Panc1 (cell line): Measurements from ENCODE around the gene CDK18.

ENCODE experiments used
- POLR2AphosphoS5 ChIP-seq: IDR thresholded peaks from 2 replicates; pipeline ENCODE4 v1.6.1; 2012; ENCODE audit warnings: mild to moderate bottlenecking, low read depth, low read length, moderate library complexity
- TF ChIP-seq, protein P1 (sequence below): fragments of 450-650 bp; IDR thresholded peaks from 2 replicates; pipeline ENCODE4 v1.5.1; 2017; ENCODE audit warnings: mild to moderate bottlenecking

GRCh38 chr1:205516362-205516761, 11.9 kb downstream of the CDK18 start:
- no peak for TF ChIP-seq POLR2AphosphoS5
- TF ChIP-seq, protein P1, sequence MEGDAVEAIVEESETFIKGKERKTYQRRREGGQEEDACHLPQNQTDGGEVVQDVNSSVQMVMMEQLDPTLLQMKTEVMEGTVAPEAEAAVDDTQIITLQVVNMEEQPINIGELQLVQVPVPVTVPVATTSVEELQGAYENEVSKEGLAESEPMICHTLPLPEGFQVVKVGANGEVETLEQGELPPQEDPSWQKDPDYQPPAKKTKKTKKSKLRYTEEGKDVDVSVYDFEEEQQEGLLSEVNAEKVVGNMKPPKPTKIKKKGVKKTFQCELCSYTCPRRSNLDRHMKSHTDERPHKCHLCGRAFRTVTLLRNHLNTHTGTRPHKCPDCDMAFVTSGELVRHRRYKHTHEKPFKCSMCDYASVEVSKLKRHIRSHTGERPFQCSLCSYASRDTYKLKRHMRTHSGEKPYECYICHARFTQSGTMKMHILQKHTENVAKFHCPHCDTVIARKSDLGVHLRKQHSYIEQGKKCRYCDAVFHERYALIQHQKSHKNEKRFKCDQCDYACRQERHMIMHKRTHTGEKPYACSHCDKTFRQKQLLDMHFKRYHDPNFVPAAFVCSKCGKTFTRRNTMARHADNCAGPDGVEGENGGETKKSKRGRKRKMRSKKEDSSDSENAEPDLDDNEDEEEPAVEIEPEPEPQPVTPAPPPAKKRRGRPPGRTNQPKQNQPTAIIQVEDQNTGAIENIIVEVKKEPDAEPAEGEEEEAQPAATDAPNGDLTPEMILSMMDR, result no peak
